Caco-2 (cell line): ENCODE results near the gene RTKN. TPM values are rescaled to one million over a fixed set of nuclear protein-coding genes. Genes with fewer than 3 reads are reported as not detected.
A peak's percentile ranks its signal among the peaks of the same experiment; 100 is the strongest.

Experiments
- Bru-seq: library from RNA; stranded (reverse); fragments of 400-500 nt; gene quantifications from one replicate; lab custom pipeline; 2021; lab: Mats Ljungman, UMichigan
- BruChase-seq, 2 experiments: library from RNA; stranded (reverse); fragments of 400-500 nt; gene quantifications; one replicate each; lab custom pipeline; 2021; lab: Mats Ljungman, UMichigan
- BruUV-seq: library from RNA; stranded (reverse); fragments of 400-500 nt; replicated peaks from 2 replicates; lab custom pipeline; 2021; lab: Mats Ljungman, UMichigan
- CTCF ChIA-PET: fragments of 300-600 bp; sonication (Branson Sonifier 250); formaldehyde crosslinking; loops from one replicate; lab custom pipeline; 2022; ENCODE audit warnings: antibody characterized with exemption; lab: Charles Lee
- POLR2A ChIA-PET: fragments of 300-600 bp; sonication (Branson Sonifier 250); formaldehyde crosslinking; loops from one replicate; lab custom pipeline; 2022; ENCODE audit warnings: antibody characterized with exemption; lab: Charles Lee
- DNase-seq, 2 experiments: peaks; one replicate each; pipeline versions ENCODE4 v3.0.0 to v3.0.0-alpha.2; 2020 to 2022
- H3K27me3 ChIP-seq: replicated peaks from 2 replicates; pipeline ENCODE4 v1.6.0; 2011; ENCODE audit warnings: low read length; ENCODE audit not compliant: control insufficient read depth, insufficient read depth
- H3K36me3 ChIP-seq: 2 replicates; pipeline ENCODE4 v1.5.1; 2011; ENCODE audit warnings: low read length; ENCODE audit not compliant: control insufficient read depth, insufficient read depth
- H3K4me1 ChIP-seq: fragments of 250-450 bp; sonication (Bioruptor Pico); 2 replicates; pipeline ENCODE4 v1.5.1; 2020; ENCODE audit warnings: mild to moderate bottlenecking
- H3K4me3 ChIP-seq: 2 replicates; pipeline ENCODE4 v1.5.1; 2011; ENCODE audit warnings: low read depth, mild to moderate bottlenecking, control low read depth, low read length
- H3K9me3 ChIP-seq: fragments of 250-450 bp; sonication (Bioruptor Pico); 2 replicates; pipeline ENCODE4 v1.5.1; 2020; ENCODE audit warnings: mild to moderate bottlenecking, moderate library complexity
- H3K27ac Mint-ChIP-seq: one replicate; pipeline ENCODE4 v1.8.0; 2022; ENCODE audit warnings: mixed read lengths; ENCODE audit not compliant: unreplicated experiment
- H3K27me3 Mint-ChIP-seq: one replicate; pipeline ENCODE4 v1.8.0; 2022; ENCODE audit warnings: mixed read lengths; ENCODE audit not compliant: insufficient read depth, unreplicated experiment
- H3K36me3 Mint-ChIP-seq: one replicate; pipeline ENCODE4 v1.8.0; 2022; ENCODE audit warnings: mild to moderate bottlenecking, mixed read lengths; ENCODE audit not compliant: insufficient read depth, unreplicated experiment
- H3K4me1 Mint-ChIP-seq: one replicate; pipeline ENCODE4 v1.8.0; 2022; ENCODE audit warnings: low read depth, mixed read lengths; ENCODE audit not compliant: unreplicated experiment
- H3K4me3 Mint-ChIP-seq: one replicate; pipeline ENCODE4 v1.8.0; 2022; ENCODE audit warnings: mild to moderate bottlenecking, moderate library complexity, mixed read lengths; ENCODE audit not compliant: unreplicated experiment
- H3K9me3 Mint-ChIP-seq: one replicate; pipeline ENCODE4 v1.8.0; 2022; ENCODE audit warnings: mixed read lengths; ENCODE audit not compliant: unreplicated experiment
- intact Hi-C: fragments of 100-400 bp; cut with micrococcal nuclease; formaldehyde crosslinking; loops from one replicate; pipeline ENCODE4 v1.10.0; 2022; ENCODE audit not compliant: unreplicated experiment
- long read RNA-seq: library from polyadenylated mRNA; stranded (forward); transcript quantifications from one replicate; pipeline ENCODE4 v2.0.0, GENCODE V29; 2022
- total RNA-seq: library from RNA; stranded (reverse); gene quantifications from 2 replicates; pipeline ENCODE4 v1.2.3, GENCODE V29; 2022
- TF ChIP-seq, protein P1 (sequence below), 2 experiments: fragments of 200-600 bp in 1 of 2; IDR thresholded peaks; 1 replicate in 1 of 2; 2 replicates in 1 of 2; pipeline versions ENCODE4 v1.5.1 to v1.8.0; 2011 to 2022; ENCODE audit warnings: antibody characterized with exemption in 1 of 2, control low read depth in 1 of 2, inconsistent platforms in 1 of 2, low read depth in 1 of 2, low read length in 1 of 2, mild to moderate bottlenecking in 1 of 2, moderate library complexity in 1 of 2; ENCODE audit not compliant: insufficient read depth in 1 of 2, severe bottlenecking in 1 of 2, unreplicated experiment in 1 of 2

The RTKN gene, protein sequence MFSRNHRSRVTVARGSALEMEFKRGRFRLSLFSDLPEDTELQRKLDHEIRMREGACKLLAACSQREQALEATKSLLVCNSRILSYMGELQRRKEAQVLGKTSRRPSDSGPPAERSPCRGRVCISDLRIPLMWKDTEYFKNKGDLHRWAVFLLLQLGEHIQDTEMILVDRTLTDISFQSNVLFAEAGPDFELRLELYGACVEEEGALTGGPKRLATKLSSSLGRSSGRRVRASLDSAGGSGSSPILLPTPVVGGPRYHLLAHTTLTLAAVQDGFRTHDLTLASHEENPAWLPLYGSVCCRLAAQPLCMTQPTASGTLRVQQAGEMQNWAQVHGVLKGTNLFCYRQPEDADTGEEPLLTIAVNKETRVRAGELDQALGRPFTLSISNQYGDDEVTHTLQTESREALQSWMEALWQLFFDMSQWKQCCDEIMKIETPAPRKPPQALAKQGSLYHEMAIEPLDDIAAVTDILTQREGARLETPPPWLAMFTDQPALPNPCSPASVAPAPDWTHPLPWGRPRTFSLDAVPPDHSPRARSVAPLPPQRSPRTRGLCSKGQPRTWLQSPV
- total RNA-seq = 123 and 139 TPM in 2 replicates
- percentile 89 among the genes with signal in this experiment for Bru-seq, nascent RNA
- percentile 89 among the genes with signal in this experiment for BruChase-seq, experiment 1, labeled RNA remaining after a 2-hour chase
- BruChase-seq, experiment 2, labeled RNA remaining after a 6-hour chase = percentile 82 among the genes with signal in this experiment
- long read RNA-seq, transcript RTKN-202 (12 exons, 2,142 nt) = major isoform, 91 of 159 reads
- long read RNA-seq, partial matches to known transcripts = 20 of 159 reads
- long read RNA-seq, other reads (novel, unspliced or antisense) = 46 of 159 reads

DNA sequence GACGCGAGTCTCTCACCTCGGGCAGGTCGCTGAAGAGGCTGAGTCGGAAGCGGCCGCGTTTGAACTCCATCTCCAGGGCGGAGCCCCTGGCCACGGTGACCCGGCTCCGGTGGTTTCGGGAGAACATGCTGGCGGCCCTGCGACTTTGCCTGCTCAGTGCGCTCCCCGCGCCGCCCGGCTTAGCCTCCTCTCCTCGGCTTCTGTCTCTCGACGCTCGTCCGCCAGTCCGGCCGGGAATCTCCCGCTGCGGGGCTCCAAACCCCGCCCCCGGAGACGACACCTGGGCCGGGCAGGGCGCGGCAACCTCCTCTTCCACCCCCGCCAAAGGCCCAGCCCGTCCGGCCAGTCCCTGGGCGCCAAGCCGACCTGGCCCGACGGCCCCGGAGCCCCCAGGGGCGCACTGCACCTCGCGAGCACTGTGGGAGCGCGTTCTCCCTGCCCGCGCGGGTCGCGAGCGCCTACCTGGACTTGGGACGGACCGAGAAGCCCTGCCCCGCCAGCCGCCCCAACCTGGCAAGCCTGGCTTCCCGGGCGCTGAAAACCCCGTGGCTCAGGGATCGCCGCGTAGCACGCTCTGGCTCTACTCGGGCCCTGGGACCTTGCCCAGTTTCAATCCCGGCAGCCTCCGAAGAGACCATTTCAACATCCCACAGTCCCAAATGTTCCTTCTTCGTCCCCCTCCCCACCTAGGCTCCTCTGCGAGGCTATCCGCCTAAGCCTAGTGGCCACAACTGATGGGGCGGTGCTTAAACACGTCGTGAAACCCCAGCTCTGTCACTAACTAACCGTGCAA is at the start of gene RTKN:
Gene RTKN (minus strand): TSS at position 248 of the 793 bp plus-strand sequence. CDS start 121 bp downstream, at position 127.
- Mint-ChIP-seq H3K4me3 (peak within 1 kb of the TSS; percentile 97), H3K27ac (peak within 1 kb of the TSS; percentile 99), H3K9me3 (no peaks in the 10 kb centered on the region), H3K36me3 (peaks cover 48% of the 10 kb centered on the region), H3K27me3 (no peaks in the 10 kb centered on the region), H3K4me1 (peaks cover 13% of the 10 kb centered on the region)
- intact Hi-C loops = loop anchor here (1.0 to 2.0 kb wide), 3 partner anchors 12 to 17 kb away; partner anchors contain the start of gene WBP1
- H3K27me3 ChIP-seq = no peaks in the 10 kb centered on the region
- H3K4me1 ChIP-seq = peaks cover 20% of the 10 kb centered on the region
- ChIA-PET CTCF (interaction anchor here (0.6 to 1.2 kb wide), 4 partner anchors 13 to 19 kb away, joined by 3 to 8 read pairs (median 5); partner anchors contain the start of genes INO80B and WBP1), POLR2A (interaction anchor here (0.5 to 1.1 kb wide), 7 partner anchors 11 to 51 kb away, joined by 3 to 25 read pairs (median 7); partner anchors contain the start of genes INO80B and WBP1)
- peaks cover 5% of the 10 kb centered on the region for H3K36me3 ChIP-seq
- peak; percentile 89 to 92 for DNase-seq
- peak within 1 kb of the TSS; percentile 94 for H3K4me3 ChIP-seq
- H3K9me3 ChIP-seq = no peaks in the 10 kb centered on the region
- BruUV-seq = TSS peak; percentile 69
- TF ChIP-seq, protein P1, sequence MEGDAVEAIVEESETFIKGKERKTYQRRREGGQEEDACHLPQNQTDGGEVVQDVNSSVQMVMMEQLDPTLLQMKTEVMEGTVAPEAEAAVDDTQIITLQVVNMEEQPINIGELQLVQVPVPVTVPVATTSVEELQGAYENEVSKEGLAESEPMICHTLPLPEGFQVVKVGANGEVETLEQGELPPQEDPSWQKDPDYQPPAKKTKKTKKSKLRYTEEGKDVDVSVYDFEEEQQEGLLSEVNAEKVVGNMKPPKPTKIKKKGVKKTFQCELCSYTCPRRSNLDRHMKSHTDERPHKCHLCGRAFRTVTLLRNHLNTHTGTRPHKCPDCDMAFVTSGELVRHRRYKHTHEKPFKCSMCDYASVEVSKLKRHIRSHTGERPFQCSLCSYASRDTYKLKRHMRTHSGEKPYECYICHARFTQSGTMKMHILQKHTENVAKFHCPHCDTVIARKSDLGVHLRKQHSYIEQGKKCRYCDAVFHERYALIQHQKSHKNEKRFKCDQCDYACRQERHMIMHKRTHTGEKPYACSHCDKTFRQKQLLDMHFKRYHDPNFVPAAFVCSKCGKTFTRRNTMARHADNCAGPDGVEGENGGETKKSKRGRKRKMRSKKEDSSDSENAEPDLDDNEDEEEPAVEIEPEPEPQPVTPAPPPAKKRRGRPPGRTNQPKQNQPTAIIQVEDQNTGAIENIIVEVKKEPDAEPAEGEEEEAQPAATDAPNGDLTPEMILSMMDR (IDR thresholded peaks at IDR 0.05; ENCODE audit: insufficient read depth in 1 of 2, low read depth in 1 of 2, low read length in 1 of 2, severe bottlenecking in 1 of 2, unreplicated experiment in 1 of 2) = peak in 1 of 2 experiments; percentile 2

DNA sequence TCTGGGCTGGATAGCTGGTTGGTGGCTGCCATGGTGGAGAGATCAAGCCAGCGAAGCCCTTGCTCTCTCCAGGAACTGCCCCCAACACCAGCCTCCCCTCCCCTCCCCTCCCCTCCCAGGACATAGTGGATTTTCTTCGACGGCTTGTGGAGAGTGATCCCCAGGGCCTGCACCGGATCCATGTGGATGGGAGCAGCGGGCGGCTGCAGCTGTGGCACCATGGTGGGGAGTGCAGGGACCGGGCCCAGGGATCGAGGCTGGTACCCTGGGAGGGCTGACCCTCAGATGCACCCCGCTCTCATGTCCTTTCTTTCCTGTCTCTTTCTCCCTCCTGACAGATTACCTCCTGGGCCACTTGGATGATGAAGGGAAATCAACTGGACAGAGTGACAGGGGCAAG is 48.2 kb upstream of the RTKN start:
- Mint-ChIP-seq H3K27ac (peak overlapping the region; percentile 39), H3K36me3 (peaks cover 41% of the 10 kb centered on the region), H3K9me3 (no peaks in the 10 kb centered on the region), H3K27me3 (no peaks in the 10 kb centered on the region), H3K4me1 (peaks cover 22% of the 10 kb centered on the region), H3K4me3 (no peak overlapping the region)
- intact Hi-C loops = loop anchor here (1.0 kb wide), 2 partner anchors 8 to 12 kb away; no protein-coding TSS in a partner anchor
- no peaks in the 10 kb centered on the region for H3K9me3 ChIP-seq
- BruUV-seq = no TSS peak
- peaks cover 2% of the 10 kb centered on the region; the same call in 1 of the 2 replicates for H3K36me3 ChIP-seq
- H3K27me3 ChIP-seq = no peaks in the 10 kb centered on the region
- TF ChIP-seq, protein P1 (IDR thresholded peaks at IDR 0.05; ENCODE audit: insufficient read depth in 1 of 2, low read depth in 1 of 2, low read length in 1 of 2, severe bottlenecking in 1 of 2, unreplicated experiment in 1 of 2) = no peak
- POLR2A ChIA-PET = interaction anchor here (0.7 to 2.0 kb wide), 4 partner anchors 12 to 89 kb away, joined by 3 to 17 read pairs (median 6); partner anchors contain the start of genes LBX2 and MRPL53
- CTCF ChIA-PET = interaction anchor here (1.1 to 2.0 kb wide), 4 partner anchors 9 to 49 kb away, joined by 3 to 9 read pairs (median 5); partner anchors contain the start of genes LBX2 and PCGF1
- no peak overlapping the region for H3K4me3 ChIP-seq
- peaks cover 37% of the 10 kb centered on the region for H3K4me1 ChIP-seq
- no peak for DNase-seq
